Testis (tissue), 2 donors: ENCODE data around the gene MPC1.

Source experiments
- POLR2A ChIP-seq: fragments of 450-650 bp; IDR thresholded peaks from one replicate; pipeline ENCODE4 v1.6.1; 2017; ENCODE audit warnings: antibody characterized with exemption, mild to moderate bottlenecking, moderate library complexity
- TF ChIP-seq, protein P1 (sequence below), 3 experiments: fragments of 450-650 bp in 2 of 3; fragments of 200-600 bp in 1 of 3; sonication (generic) in 1 of 3; IDR thresholded peaks; one replicate each; pipeline ENCODE4 v1.5.1; 2016 to 2019; ENCODE audit warnings: antibody characterized with exemption in 3 of 3, mild to moderate bottlenecking in 2 of 3, moderate library complexity in 1 of 3

GRCh38 chr6:166338854-166339253 is 43.9 kb downstream of the MPC1 start:
- TF ChIP-seq, protein P1, sequence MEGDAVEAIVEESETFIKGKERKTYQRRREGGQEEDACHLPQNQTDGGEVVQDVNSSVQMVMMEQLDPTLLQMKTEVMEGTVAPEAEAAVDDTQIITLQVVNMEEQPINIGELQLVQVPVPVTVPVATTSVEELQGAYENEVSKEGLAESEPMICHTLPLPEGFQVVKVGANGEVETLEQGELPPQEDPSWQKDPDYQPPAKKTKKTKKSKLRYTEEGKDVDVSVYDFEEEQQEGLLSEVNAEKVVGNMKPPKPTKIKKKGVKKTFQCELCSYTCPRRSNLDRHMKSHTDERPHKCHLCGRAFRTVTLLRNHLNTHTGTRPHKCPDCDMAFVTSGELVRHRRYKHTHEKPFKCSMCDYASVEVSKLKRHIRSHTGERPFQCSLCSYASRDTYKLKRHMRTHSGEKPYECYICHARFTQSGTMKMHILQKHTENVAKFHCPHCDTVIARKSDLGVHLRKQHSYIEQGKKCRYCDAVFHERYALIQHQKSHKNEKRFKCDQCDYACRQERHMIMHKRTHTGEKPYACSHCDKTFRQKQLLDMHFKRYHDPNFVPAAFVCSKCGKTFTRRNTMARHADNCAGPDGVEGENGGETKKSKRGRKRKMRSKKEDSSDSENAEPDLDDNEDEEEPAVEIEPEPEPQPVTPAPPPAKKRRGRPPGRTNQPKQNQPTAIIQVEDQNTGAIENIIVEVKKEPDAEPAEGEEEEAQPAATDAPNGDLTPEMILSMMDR (IDR thresholded peaks at IDR 0.05) = no peak
- no peak for TF ChIP-seq POLR2A
